Smooth muscle cell (in vitro differentiated cells): ENCODE measurements around the gene PLA2G10. TPM values are rescaled to one million over a fixed set of nuclear protein-coding genes. Genes with fewer than 3 reads are reported as not detected.

Experiments
- DNase-seq: peaks from one replicate; lab custom pipeline; 2025; ENCODE audit not compliant: unreplicated experiment; lab: John Stamatoyannopoulos, UW
- H2AFZ ChIP-seq: fragments of 200-600 bp; sonication (generic); 2 replicates; pipeline ENCODE4 v1.6.0; 2016; ENCODE audit warnings: antibody characterized with exemption, low read depth, mild to moderate bottlenecking
- H3F3A ChIP-seq: fragments of 200-600 bp; sonication (generic); 2 replicates; pipeline ENCODE4 v1.6.0; 2017; ENCODE audit warnings: antibody characterized with exemption, low read depth
- H3K27ac ChIP-seq: fragments of 200-600 bp; sonication (generic); 2 replicates; pipeline ENCODE4 v1.5.1; 2016; ENCODE audit warnings: low read depth, mild to moderate bottlenecking
- H3K27me3 ChIP-seq: fragments of 200-600 bp; sonication (generic); 2 replicates; pipeline ENCODE4 v1.6.1; 2016; ENCODE audit warnings: low read depth, mild to moderate bottlenecking
- H3K36me3 ChIP-seq: fragments of 200-600 bp; sonication (generic); 2 replicates; pipeline ENCODE4 v1.5.1; 2016; ENCODE audit warnings: low read depth
- H3K4me1 ChIP-seq: fragments of 200-600 bp; sonication (generic); 2 replicates; pipeline ENCODE4 v1.5.1; 2016; ENCODE audit warnings: low read depth
- H3K4me2 ChIP-seq: fragments of 200-600 bp; sonication (generic); 2 replicates; pipeline ENCODE4 v1.6.0; 2016; ENCODE audit warnings: mild to moderate bottlenecking
- H3K4me3 ChIP-seq: fragments of 200-600 bp; sonication (generic); 2 replicates; pipeline ENCODE4 v1.5.1; 2016; ENCODE audit warnings: mild to moderate bottlenecking
- H3K79me2 ChIP-seq: fragments of 200-600 bp; sonication (generic); 2 replicates; pipeline ENCODE4 v1.6.0; 2016; ENCODE audit warnings: low read depth, mild to moderate bottlenecking
- H3K9ac ChIP-seq: fragments of 200-600 bp; sonication (generic); 2 replicates; pipeline ENCODE4 v1.6.0; 2016; ENCODE audit warnings: low read depth
- H3K9me3 ChIP-seq: fragments of 200-600 bp; sonication (generic); replicated peaks from 2 replicates; pipeline ENCODE4 v1.5.1; 2016; ENCODE audit warnings: low read depth
- H4K20me1 ChIP-seq: fragments of 200-600 bp; sonication (generic); 2 replicates; pipeline ENCODE4 v1.6.0; 2016; ENCODE audit warnings: low read depth
- CTCF ChIP-seq: fragments of 200-600 bp; sonication (generic); IDR thresholded peaks from 2 replicates; pipeline ENCODE4 v1.5.1; 2017; ENCODE audit warnings: borderline replicate concordance, mild to moderate bottlenecking, antibody characterized with exemption; ENCODE audit not compliant: insufficient read depth, poor library complexity, severe bottlenecking
- WGBS: methylation state at CpG from one replicate; pipeline ENCODE4 v1.1.7; 2016; ENCODE audit warnings: low lambda C conversion rate; 5-methylcytosine and 5-hydroxymethylcytosine counted together
- polyA plus RNA-seq: library from polyadenylated mRNA; unstranded; fragments of >200 nt; fragmentation: Nextera tagmentation; extraction: Ambion mirVana; gene quantifications from 2 replicates; pipeline ENCODE4 v1.2.1, GENCODE V29; 2016
- total RNA-seq: library from RNA; depleted of rRNA; stranded (reverse); fragments of >200 nt; gene quantifications from 2 replicates; pipeline ENCODE4 v1.2.3, GENCODE V29; 2014

The PLA2G10 gene
- total and polyA plus RNA-seq, 2 experiments from 2014 or later = not detected

GRCh38 chr16:14678748-14679497 lies 15.2 kb downstream of the PLA2G10 start:
- no peaks in the 10 kb centered on the region for H3K79me2 ChIP-seq
- H3K4me2 ChIP-seq = no peak overlapping the region
- WGBS = 79% methylated on average over 11 of the region's 11 CpGs
- H4K20me1 ChIP-seq = no peaks in the 10 kb centered on the region
- no peaks in the 10 kb centered on the region for H3K27me3 ChIP-seq
- no peak overlapping the region for H3K27ac ChIP-seq
- no peaks in the 10 kb centered on the region for H3K9me3 ChIP-seq
- no peaks in the 10 kb centered on the region for H3F3A ChIP-seq
- no peaks in the 10 kb centered on the region for H3K36me3 ChIP-seq
- TF ChIP-seq CTCF = no peak
- no peak overlapping the region for H3K4me3 ChIP-seq
- no peak overlapping the region for H2AFZ ChIP-seq
- no peaks in the 10 kb centered on the region for H3K4me1 ChIP-seq
- no peak overlapping the region for H3K9ac ChIP-seq
- DNase-seq = no peak

- Histone ChIP-seq H3K27ac (no peak overlapping the region), H3K79me2 (no peaks in the 10 kb centered on the region), H4K20me1 (no peaks in the 10 kb centered on the region), H3K4me1 (no peaks in the 10 kb centered on the region), H3K9ac (no peak overlapping the region), H3K9me3 (no peaks in the 10 kb centered on the region), H3K4me2 (no peak overlapping the region), H2AFZ (no peak overlapping the region), H3K4me3 (no peak overlapping the region), H3K27me3 (no peaks in the 10 kb centered on the region), H3K36me3 (no peaks in the 10 kb centered on the region), H3F3A (no peaks in the 10 kb centered on the region)
- no peak for DNase-seq
- 93% methylated on average over 5 of the region's 5 CpGs for WGBS
- TF ChIP-seq CTCF = no peak
These were observed 16.5 kb downstream of the PLA2G10 start for GRCh38 chr16:14677627-14678026.

- H4K20me1 ChIP-seq = no peaks in the 10 kb centered on the region
- no peaks in the 10 kb centered on the region for H3F3A ChIP-seq
- no peak overlapping the region for H3K4me3 ChIP-seq
- no peaks in the 10 kb centered on the region for H3K79me2 ChIP-seq
- no peak overlapping the region for H2AFZ ChIP-seq
- no peak overlapping the region for H3K4me2 ChIP-seq
- H3K36me3 ChIP-seq = no peaks in the 10 kb centered on the region
- no peaks in the 10 kb centered on the region for H3K27me3 ChIP-seq
- H3K4me1 ChIP-seq = no peaks in the 10 kb centered on the region
- no peak overlapping the region for H3K27ac ChIP-seq
- 95% methylated on average over 3 of the region's 3 CpGs for WGBS
- no peak for DNase-seq
- no peak for TF ChIP-seq CTCF
- no peak overlapping the region for H3K9ac ChIP-seq
- no peaks in the 10 kb centered on the region for H3K9me3 ChIP-seq
These were observed 17.5 kb downstream of the PLA2G10 start for GRCh38 chr16:14676633-14677032.
